WTC11 (cell line): Measurements from ENCODE around the gene OR2H2. TPM values are rescaled to one million over a fixed set of nuclear protein-coding genes. Genes with fewer than 3 reads are reported as not detected.

Source experiments
- ATAC-seq: fragments of 200-7000 bp; cut with Tn5 transposase; 2 replicates; pipeline ENCODE4 v1.10.0; 2021; ENCODE audit warnings: mild to moderate bottlenecking, moderate library complexity
- CTCF ChIA-PET: fragments of 300-600 bp; sonication (Branson Sonifier 250); formaldehyde crosslinking; loops from one replicate; lab custom pipeline; 2021; ENCODE audit warnings: antibody characterized with exemption; lab: Charles Lee
- POLR2A ChIA-PET: fragments of 350-600 bp; sonication (Branson Sonifier 250); formaldehyde crosslinking; loops from one replicate; lab custom pipeline; 2021; ENCODE audit warnings: antibody characterized with exemption; lab: Charles Lee
- DNase-seq: peaks from one replicate; pipeline ENCODE4 v3.0.0; 2021; ENCODE audit warnings: low spot score
- H3K27ac Mint-ChIP-seq: 2 replicates; pipeline ENCODE4 v1.8.0; 2021; ENCODE audit warnings: mixed read lengths
- H3K27me3 Mint-ChIP-seq: 2 replicates; pipeline ENCODE4 v1.8.0; 2021; ENCODE audit warnings: low read depth, mild to moderate bottlenecking, moderate library complexity, mixed read lengths
- H3K36me3 Mint-ChIP-seq: 2 replicates; pipeline ENCODE4 v1.8.0; 2021; ENCODE audit warnings: mixed read lengths
- H3K4me1 Mint-ChIP-seq: 2 replicates; pipeline ENCODE4 v1.8.0; 2022; ENCODE audit warnings: mixed read lengths
- H3K4me3 Mint-ChIP-seq: 2 replicates; pipeline ENCODE4 v1.8.0; 2021; ENCODE audit warnings: mild to moderate bottlenecking, moderate library complexity, mixed read lengths
- H3K9me3 Mint-ChIP-seq: 2 replicates; pipeline ENCODE4 v1.8.0; 2021; ENCODE audit warnings: mixed read lengths
- CREM ChIP-seq: sonication (generic); formaldehyde crosslinking; IDR thresholded peaks from 2 replicates; pipeline ENCODE4 v1.8.1; 2022; ENCODE audit warnings: mild to moderate bottlenecking, missing genetic modification reagents, moderate library complexity
- ELF4 ChIP-seq: sonication (generic); formaldehyde crosslinking; IDR thresholded peaks from 2 replicates; pipeline ENCODE4 v1.8.1; 2022; ENCODE audit warnings: low read depth, mild to moderate bottlenecking, moderate library complexity, missing genetic modification reagents
- GABPB1 ChIP-seq: sonication (generic); formaldehyde crosslinking; IDR thresholded peaks from 2 replicates; pipeline ENCODE4 v1.8.1; 2023; ENCODE audit warnings: mild to moderate bottlenecking, missing genetic modification reagents
- GRHL2 ChIP-seq: fragments of 250-450 bp; sonication (Bioruptor Pico); IDR thresholded peaks from 2 replicates; pipeline ENCODE4 v1.8.0; 2022; ENCODE audit warnings: mild to moderate bottlenecking, moderate library complexity; ENCODE audit not compliant: insufficient replicate concordance, severe bottlenecking
- KAT7 ChIP-seq: sonication (generic); formaldehyde crosslinking; IDR thresholded peaks from 2 replicates; pipeline ENCODE4 v1.8.1; 2023; ENCODE audit warnings: missing genetic modification reagents, mild to moderate bottlenecking, borderline replicate concordance
- NFATC4 ChIP-seq: fragments of 250-450 bp; sonication (Bioruptor Pico); IDR thresholded peaks from 2 replicates; pipeline ENCODE4 v1.9.0; 2021; ENCODE audit warnings: mild to moderate bottlenecking
- NR3C1 ChIP-seq: sonication (generic); formaldehyde crosslinking; conservative IDR thresholded peaks from 2 replicates; pipeline ENCODE4 v1.8.1; 2023; ENCODE audit warnings: low read depth, mild to moderate bottlenecking, missing genetic modification reagents
- RORB ChIP-seq: fragments of 250-450 bp; sonication (Bioruptor Pico); IDR thresholded peaks from 2 replicates; pipeline ENCODE4 v1.9.0; 2021; ENCODE audit warnings: mild to moderate bottlenecking
- SMAD3 ChIP-seq: sonication (generic); formaldehyde crosslinking; IDR thresholded peaks from 2 replicates; pipeline ENCODE4 v1.8.0; 2022; ENCODE audit warnings: missing genetic modification reagents, mild to moderate bottlenecking, borderline replicate concordance
- SMAD4 ChIP-seq: sonication (generic); formaldehyde crosslinking; IDR thresholded peaks from 2 replicates; pipeline ENCODE4 v1.8.0; 2022; ENCODE audit warnings: mild to moderate bottlenecking, missing genetic modification reagents
- SP1 ChIP-seq: sonication (generic); formaldehyde crosslinking; conservative IDR thresholded peaks from 2 replicates; pipeline ENCODE4 v1.8.1; 2022; ENCODE audit warnings: missing genetic modification reagents
- TP53 ChIP-seq: sonication (generic); formaldehyde crosslinking; IDR thresholded peaks from 2 replicates; pipeline ENCODE4 v1.8.1; 2023; ENCODE audit warnings: mild to moderate bottlenecking, missing genetic modification reagents
- ZNF219 ChIP-seq: sonication (generic); formaldehyde crosslinking; IDR thresholded peaks from 2 replicates; pipeline ENCODE4 v1.8.0; 2023; ENCODE audit warnings: missing genetic modification reagents, mild to moderate bottlenecking, borderline replicate concordance
- total RNA-seq: library from RNA; stranded (reverse); gene quantifications from 3 replicates; pipeline ENCODE4 v1.2.3, GENCODE V29; 2021
- TF ChIP-seq, protein P1 (sequence below): sonication (generic); formaldehyde crosslinking; IDR thresholded peaks from 2 replicates; pipeline ENCODE4 v1.8.0; 2022; ENCODE audit warnings: missing genetic modification reagents
- TF ChIP-seq, protein P2 (sequence below): sonication (generic); formaldehyde crosslinking; IDR thresholded peaks from 2 replicates; pipeline ENCODE4 v1.8.0; 2022; ENCODE audit warnings: mild to moderate bottlenecking, missing genetic modification reagents
- TF ChIP-seq, protein P3 (sequence below): sonication (generic); formaldehyde crosslinking; IDR thresholded peaks from 2 replicates; pipeline ENCODE4 v1.8.1; 2022; ENCODE audit warnings: mild to moderate bottlenecking, moderate library complexity, missing genetic modification reagents
- TF ChIP-seq, protein P4 (sequence below): sonication (generic); formaldehyde crosslinking; IDR thresholded peaks from 2 replicates; pipeline ENCODE4 v1.8.1; 2023; ENCODE audit warnings: mild to moderate bottlenecking, moderate library complexity, missing genetic modification reagents
- TF ChIP-seq, protein P5 (sequence below): sonication (generic); formaldehyde crosslinking; IDR thresholded peaks from 2 replicates; pipeline ENCODE4 v1.8.0; 2022; ENCODE audit warnings: mild to moderate bottlenecking, missing genetic modification reagents
- TF ChIP-seq, protein P6 (sequence below): sonication (generic); formaldehyde crosslinking; IDR thresholded peaks from 2 replicates; pipeline ENCODE4 v1.8.1; 2023; ENCODE audit warnings: mild to moderate bottlenecking, missing genetic modification reagents
- TF ChIP-seq, protein P7 (sequence below): sonication (generic); formaldehyde crosslinking; IDR thresholded peaks from 2 replicates; pipeline ENCODE4 v1.8.1; 2023; ENCODE audit warnings: mild to moderate bottlenecking, missing genetic modification reagents, moderate library complexity

The OR2H2 gene
- total RNA-seq, 1 experiment from 2014 or later: not detected

DNA sequence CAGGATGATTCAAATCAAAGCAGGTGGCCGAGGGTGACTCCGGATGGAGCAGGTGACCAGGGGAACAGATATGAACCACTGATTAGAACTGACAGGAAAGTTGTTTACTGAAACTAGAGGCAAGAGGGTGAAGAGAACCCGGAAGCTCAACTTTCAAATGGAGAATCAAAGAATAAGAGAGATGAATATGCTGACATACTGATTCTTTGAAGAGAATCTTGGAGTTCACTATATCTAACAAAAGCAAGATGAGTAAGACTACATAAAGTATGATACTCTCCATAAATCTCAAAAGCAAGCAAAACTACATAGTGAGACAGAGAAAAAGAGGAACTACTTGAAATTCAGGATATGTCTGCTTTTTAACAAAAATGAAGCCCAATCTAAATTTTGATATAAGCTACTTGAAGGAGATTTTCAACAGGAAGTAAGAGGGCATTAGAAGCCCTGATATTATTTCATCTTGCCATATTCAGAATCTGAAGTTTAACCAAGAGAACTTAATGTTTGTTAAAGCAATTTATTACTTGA lies 21.4 kb upstream of the OR2H2 start:
- CTCF ChIA-PET: interaction anchor here (1.3 kb wide), 1 partner anchor 10 kb away, joined by 3 read pairs; no protein-coding TSS in a partner anchor
- DNase-seq (no peak), ATAC-seq (no peak)
- Mint-ChIP-seq H3K4me1 (peaks cover 13% of the 10 kb centered on the region), H3K4me3 (no peak overlapping the region), H3K27ac (no peak overlapping the region), H3K9me3 (no peaks in the 10 kb centered on the region), H3K27me3 (peaks cover 54% of the 10 kb centered on the region), H3K36me3 (no peaks in the 10 kb centered on the region)
- POLR2A ChIA-PET: no interaction called here
- no peak for TF ChIP-seq SP1 (CRISPR knock-in tag)
- TF ChIP-seq, protein P1, sequence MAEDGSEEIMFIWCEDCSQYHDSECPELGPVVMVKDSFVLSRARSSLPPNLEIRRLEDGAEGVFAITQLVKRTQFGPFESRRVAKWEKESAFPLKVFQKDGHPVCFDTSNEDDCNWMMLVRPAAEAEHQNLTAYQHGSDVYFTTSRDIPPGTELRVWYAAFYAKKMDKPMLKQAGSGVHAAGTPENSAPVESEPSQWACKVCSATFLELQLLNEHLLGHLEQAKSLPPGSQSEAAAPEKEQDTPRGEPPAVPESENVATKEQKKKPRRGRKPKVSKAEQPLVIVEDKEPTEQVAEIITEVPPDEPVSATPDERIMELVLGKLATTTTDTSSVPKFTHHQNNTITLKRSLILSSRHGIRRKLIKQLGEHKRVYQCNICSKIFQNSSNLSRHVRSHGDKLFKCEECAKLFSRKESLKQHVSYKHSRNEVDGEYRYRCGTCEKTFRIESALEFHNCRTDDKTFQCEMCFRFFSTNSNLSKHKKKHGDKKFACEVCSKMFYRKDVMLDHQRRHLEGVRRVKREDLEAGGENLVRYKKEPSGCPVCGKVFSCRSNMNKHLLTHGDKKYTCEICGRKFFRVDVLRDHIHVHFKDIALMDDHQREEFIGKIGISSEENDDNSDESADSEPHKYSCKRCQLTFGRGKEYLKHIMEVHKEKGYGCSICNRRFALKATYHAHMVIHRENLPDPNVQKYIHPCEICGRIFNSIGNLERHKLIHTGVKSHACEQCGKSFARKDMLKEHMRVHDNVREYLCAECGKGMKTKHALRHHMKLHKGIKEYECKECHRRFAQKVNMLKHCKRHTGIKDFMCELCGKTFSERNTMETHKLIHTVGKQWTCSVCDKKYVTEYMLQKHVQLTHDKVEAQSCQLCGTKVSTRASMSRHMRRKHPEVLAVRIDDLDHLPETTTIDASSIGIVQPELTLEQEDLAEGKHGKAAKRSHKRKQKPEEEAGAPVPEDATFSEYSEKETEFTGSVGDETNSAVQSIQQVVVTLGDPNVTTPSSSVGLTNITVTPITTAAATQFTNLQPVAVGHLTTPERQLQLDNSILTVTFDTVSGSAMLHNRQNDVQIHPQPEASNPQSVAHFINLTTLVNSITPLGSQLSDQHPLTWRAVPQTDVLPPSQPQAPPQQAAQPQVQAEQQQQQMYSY (CRISPR knock-in tag): no peak
- TF ChIP-seq, protein P2, sequence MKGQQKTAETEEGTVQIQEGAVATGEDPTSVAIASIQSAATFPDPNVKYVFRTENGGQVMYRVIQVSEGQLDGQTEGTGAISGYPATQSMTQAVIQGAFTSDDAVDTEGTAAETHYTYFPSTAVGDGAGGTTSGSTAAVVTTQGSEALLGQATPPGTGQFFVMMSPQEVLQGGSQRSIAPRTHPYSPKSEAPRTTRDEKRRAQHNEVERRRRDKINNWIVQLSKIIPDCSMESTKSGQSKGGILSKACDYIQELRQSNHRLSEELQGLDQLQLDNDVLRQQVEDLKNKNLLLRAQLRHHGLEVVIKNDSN (CRISPR knock-in tag): no peak
- no peak for TF ChIP-seq SMAD3 (CRISPR knock-in tag)
- no peak for TF ChIP-seq NFATC4 (CRISPR knock-in tag)
- TF ChIP-seq NR3C1: no peak
- TF ChIP-seq, protein P3, sequence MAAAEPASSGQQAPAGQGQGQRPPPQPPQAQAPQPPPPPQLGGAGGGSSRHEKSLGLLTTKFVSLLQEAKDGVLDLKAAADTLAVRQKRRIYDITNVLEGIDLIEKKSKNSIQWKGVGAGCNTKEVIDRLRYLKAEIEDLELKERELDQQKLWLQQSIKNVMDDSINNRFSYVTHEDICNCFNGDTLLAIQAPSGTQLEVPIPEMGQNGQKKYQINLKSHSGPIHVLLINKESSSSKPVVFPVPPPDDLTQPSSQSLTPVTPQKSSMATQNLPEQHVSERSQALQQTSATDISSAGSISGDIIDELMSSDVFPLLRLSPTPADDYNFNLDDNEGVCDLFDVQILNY (CRISPR knock-in tag): no peak
- no peak for TF ChIP-seq KAT7
- TF ChIP-seq, protein P4, sequence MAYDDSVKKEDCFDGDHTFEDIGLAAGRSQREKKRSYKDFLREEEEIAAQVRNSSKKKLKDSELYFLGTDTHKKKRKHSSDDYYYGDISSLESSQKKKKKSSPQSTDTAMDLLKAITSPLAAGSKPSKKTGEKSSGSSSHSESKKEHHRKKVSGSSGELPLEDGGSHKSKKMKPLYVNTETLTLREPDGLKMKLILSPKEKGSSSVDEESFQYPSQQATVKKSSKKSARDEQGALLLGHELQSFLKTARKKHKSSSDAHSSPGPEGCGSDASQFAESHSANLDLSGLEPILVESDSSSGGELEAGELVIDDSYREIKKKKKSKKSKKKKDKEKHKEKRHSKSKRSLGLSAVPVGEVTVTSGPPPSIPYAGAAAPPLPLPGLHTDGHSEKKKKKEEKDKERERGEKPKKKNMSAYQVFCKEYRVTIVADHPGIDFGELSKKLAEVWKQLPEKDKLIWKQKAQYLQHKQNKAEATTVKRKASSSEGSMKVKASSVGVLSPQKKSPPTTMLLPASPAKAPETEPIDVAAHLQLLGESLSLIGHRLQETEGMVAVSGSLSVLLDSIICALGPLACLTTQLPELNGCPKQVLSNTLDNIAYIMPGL: no peak

DNA sequence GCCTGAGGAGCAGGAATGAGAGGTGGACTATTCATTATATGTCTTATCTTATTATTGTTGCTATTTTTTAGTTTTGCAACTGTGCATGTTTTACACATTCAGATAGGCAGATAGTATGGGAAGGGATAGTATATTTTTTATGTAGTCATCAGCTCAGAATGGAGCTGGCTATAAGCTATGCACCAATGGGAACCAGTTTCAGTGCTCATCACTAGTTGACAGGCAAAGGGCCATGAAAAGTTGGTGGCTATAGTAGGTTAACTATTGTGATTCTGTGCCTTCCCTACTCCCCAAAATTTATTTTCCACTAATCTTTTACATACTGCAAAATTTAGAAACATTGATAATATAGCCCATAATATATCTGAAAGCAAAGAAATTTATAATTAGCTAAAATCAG lies 20.0 kb upstream of the OR2H2 start:
- Mint-ChIP-seq H3K4me3 (no peak overlapping the region), H3K9me3 (no peaks in the 10 kb centered on the region), H3K27ac (no peak overlapping the region), H3K27me3 (peaks cover 40% of the 10 kb centered on the region), H3K4me1 (peaks cover 3% of the 10 kb centered on the region), H3K36me3 (no peaks in the 10 kb centered on the region)
- ChIA-PET POLR2A (no interaction called here), CTCF (interaction anchor here (1.0 kb wide), 1 partner anchor 11 kb away, joined by 3 read pairs; no protein-coding TSS in a partner anchor)
- no peak for TF ChIP-seq GABPB1 (CRISPR knock-in tag)
- TF ChIP-seq RORB (CRISPR knock-in tag): no peak
- TF ChIP-seq SMAD4: no peak
- TF ChIP-seq, protein P5, sequence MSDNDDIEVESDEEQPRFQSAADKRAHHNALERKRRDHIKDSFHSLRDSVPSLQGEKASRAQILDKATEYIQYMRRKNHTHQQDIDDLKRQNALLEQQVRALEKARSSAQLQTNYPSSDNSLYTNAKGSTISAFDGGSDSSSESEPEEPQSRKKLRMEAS (CRISPR knock-in tag): no peak
- TF ChIP-seq ZNF219 (CRISPR knock-in tag): no peak
- no peak for TF ChIP-seq CREM (CRISPR knock-in tag)
- no peak for DNase-seq
- ATAC-seq: no peak

DNA sequence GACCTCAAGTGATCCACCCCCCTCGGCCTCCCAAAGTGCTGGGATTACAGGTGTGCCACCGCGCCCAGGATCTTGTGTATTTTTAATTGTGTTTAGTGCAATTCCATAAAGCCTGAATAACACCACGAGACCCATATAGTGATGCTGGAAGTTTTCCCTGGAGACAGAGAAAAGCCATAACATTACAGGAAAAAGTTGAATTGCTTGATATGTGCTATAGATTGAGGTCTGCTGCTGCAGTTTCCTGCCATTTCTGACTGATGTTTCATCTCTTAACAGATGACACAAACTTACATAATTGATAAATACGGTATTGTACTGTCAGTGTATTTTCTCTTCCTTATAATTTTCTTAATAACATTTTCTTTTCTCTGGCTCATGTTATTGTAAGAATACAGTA lies 18.1 kb upstream of the OR2H2 start:
- no peak overlapping the region for H3K27ac Mint-ChIP-seq
- H3K36me3 Mint-ChIP-seq: no peaks in the 10 kb centered on the region
- ATAC-seq: no peak
- no peak overlapping the region for H3K4me3 Mint-ChIP-seq
- H3K9me3 Mint-ChIP-seq: no peaks in the 10 kb centered on the region
- CTCF ChIA-PET: no interaction called here
- H3K4me1 Mint-ChIP-seq: no peaks in the 10 kb centered on the region
- POLR2A ChIA-PET: no interaction called here
- no peak for DNase-seq
- H3K27me3 Mint-ChIP-seq: peaks cover 21% of the 10 kb centered on the region
- TF ChIP-seq GRHL2 (CRISPR knock-in tag) (no peak), TP53 (CRISPR knock-in tag) (no peak), ELF4 (no peak), NR3C1 (no peak)
- TF ChIP-seq, protein P6, sequence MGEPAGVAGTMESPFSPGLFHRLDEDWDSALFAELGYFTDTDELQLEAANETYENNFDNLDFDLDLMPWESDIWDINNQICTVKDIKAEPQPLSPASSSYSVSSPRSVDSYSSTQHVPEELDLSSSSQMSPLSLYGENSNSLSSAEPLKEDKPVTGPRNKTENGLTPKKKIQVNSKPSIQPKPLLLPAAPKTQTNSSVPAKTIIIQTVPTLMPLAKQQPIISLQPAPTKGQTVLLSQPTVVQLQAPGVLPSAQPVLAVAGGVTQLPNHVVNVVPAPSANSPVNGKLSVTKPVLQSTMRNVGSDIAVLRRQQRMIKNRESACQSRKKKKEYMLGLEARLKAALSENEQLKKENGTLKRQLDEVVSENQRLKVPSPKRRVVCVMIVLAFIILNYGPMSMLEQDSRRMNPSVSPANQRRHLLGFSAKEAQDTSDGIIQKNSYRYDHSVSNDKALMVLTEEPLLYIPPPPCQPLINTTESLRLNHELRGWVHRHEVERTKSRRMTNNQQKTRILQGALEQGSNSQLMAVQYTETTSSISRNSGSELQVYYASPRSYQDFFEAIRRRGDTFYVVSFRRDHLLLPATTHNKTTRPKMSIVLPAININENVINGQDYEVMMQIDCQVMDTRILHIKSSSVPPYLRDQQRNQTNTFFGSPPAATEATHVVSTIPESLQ: no peak
- TF ChIP-seq, protein P7, sequence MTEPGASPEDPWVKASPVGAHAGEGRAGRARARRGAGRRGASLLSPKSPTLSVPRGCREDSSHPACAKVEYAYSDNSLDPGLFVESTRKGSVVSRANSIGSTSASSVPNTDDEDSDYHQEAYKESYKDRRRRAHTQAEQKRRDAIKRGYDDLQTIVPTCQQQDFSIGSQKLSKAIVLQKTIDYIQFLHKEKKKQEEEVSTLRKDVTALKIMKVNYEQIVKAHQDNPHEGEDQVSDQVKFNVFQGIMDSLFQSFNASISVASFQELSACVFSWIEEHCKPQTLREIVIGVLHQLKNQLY (CRISPR knock-in tag): no peak
- TF ChIP-seq, protein P2 (CRISPR knock-in tag): no peak
